Ovary (tissue), 3 donors: ENCODE data around the gene RASGRP4.

Experiments used
- EP300 ChIP-seq: sonication (generic); formaldehyde crosslinking; IDR thresholded peaks from one replicate; pipeline ENCODE4 v1.6.1; 2017; ENCODE audit warnings: antibody characterized with exemption
- POLR2A ChIP-seq: fragments of 450-650 bp; IDR thresholded peaks from one replicate; pipeline ENCODE4 v1.6.1; 2017; ENCODE audit warnings: antibody characterized with exemption, mild to moderate bottlenecking, moderate library complexity
- TF ChIP-seq, protein P1 (sequence below), 3 donors: fragments of 450-650 bp in 2 of 3; fragments of 200-600 bp in 1 of 3; IDR thresholded peaks; one replicate each; pipeline versions ENCODE4 v1.5.1 to v1.8.0; 2016 to 2022; ENCODE audit warnings: antibody characterized with exemption in 3 of 3, mild to moderate bottlenecking in 1 of 3
- donor health status: DM: no; HTN: no; CAD: no.

DNA sequence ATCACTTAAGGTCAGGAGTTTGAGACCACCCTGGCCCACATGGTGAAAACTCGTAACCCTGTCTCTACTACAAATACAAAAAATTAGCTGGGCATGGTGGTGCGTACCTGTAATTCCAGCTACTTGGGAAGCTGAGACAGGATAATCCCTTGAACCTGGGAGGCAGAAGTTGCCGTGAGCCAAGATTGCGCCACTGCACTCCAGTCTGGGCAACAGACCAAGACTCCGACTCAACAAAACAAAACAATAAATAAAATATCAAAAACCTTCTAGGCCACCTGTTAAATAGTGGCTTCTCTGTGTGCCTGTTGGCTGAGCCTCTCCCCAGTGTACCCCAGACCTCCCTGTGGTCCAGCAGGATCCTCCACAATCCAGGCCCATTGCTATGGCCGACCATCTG lies 54.9 kb downstream of the RASGRP4 start:
- TF ChIP-seq POLR2A = no peak
- TF ChIP-seq, protein P1, sequence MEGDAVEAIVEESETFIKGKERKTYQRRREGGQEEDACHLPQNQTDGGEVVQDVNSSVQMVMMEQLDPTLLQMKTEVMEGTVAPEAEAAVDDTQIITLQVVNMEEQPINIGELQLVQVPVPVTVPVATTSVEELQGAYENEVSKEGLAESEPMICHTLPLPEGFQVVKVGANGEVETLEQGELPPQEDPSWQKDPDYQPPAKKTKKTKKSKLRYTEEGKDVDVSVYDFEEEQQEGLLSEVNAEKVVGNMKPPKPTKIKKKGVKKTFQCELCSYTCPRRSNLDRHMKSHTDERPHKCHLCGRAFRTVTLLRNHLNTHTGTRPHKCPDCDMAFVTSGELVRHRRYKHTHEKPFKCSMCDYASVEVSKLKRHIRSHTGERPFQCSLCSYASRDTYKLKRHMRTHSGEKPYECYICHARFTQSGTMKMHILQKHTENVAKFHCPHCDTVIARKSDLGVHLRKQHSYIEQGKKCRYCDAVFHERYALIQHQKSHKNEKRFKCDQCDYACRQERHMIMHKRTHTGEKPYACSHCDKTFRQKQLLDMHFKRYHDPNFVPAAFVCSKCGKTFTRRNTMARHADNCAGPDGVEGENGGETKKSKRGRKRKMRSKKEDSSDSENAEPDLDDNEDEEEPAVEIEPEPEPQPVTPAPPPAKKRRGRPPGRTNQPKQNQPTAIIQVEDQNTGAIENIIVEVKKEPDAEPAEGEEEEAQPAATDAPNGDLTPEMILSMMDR (IDR thresholded peaks at IDR 0.05) = no peak
- TF ChIP-seq EP300 = no peak
